Body of pancreas (tissue), 4 donors: ENCODE data around the gene GGT6.
A peak's percentile ranks its signal among the peaks of the same experiment; 100 is the strongest.

Source experiments
- CTCF ChIP-seq, 7 experiments: fragments of 450-650 bp in 4 of 7; fragments of 200-600 bp in 3 of 7; sonication (generic) in 3 of 7; IDR thresholded peaks; one replicate each; pipeline ENCODE4 v1.5.1; 2016 to 2019; ENCODE audit warnings: antibody characterized with exemption in 7 of 7
- POLR2A ChIP-seq, 3 donors: fragments of 450-650 bp; IDR thresholded peaks; one replicate each; pipeline ENCODE4 v1.6.1; 2016; ENCODE audit warnings: antibody characterized with exemption in 3 of 3, mild to moderate bottlenecking in 2 of 3

DNA sequence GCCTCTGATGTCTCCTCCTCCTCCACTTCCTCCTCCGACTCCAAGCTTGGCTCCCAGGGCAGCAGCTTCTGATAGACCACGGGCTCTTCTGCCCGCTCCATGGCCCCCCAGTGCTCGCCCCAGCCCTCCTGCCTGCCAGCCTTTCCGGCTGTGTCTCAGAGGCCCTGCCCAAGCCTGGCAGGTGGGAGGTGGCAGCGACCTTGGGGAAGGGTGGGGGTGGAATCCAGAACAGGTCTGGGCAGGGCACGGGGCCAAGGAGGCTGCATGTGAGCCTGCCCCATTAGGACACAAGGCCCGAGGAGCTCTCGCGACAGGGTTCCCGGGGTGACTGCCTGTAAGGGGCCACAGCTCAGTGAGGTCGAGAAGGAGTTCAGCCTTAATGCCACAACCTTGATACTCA, at the start of gene GGT6:
- no peak for TF ChIP-seq CTCF (IDR thresholded peaks at IDR 0.05)
- TF ChIP-seq POLR2A (IDR thresholded peaks at IDR 0.05): peak; percentile 50 to 86 (median 82)
